GM18526 (cell line): ENCODE results near the gene UBE2H.

ENCODE experiments used
- POLR2A ChIP-seq: IDR thresholded peaks from 3 replicates; pipeline ENCODE4 v1.6.1; 2011; ENCODE audit not compliant: insufficient read length; ENCODE audit errors: extremely low read depth

The UBE2H gene

GRCh38 chr7:129902788-129903422, 49.9 kb downstream of the UBE2H start:
- no peak for TF ChIP-seq POLR2A

- TF ChIP-seq POLR2A: no peak
These were observed 54.1 kb downstream of the UBE2H start for GRCh38 chr7:129898502-129899160.

GRCh38 chr7:129898007-129898406, 54.8 kb downstream of the UBE2H start:
- no peak for TF ChIP-seq POLR2A

- no peak for TF ChIP-seq POLR2A
These were observed 56.0 kb downstream of the UBE2H start for GRCh38 chr7:129896568-129897382.

GRCh38 chr7:129890090-129890489, 62.7 kb downstream of the UBE2H start:
- no peak for TF ChIP-seq POLR2A

GRCh38 chr7:129889133-129889844, 63.5 kb downstream of the UBE2H start:
- no peak for TF ChIP-seq POLR2A

- no peak for TF ChIP-seq POLR2A
These were observed 64.9 kb downstream of the UBE2H start for GRCh38 chr7:129887865-129888264.

GRCh38 chr7:129886818-129887186, 66.0 kb downstream of the UBE2H start:
- TF ChIP-seq POLR2A: no peak

GRCh38 chr7:129886167-129886817, 66.5 kb downstream of the UBE2H start:
- no peak for TF ChIP-seq POLR2A

GRCh38 chr7:129884495-129884894, 68.3 kb downstream of the UBE2H start:
- TF ChIP-seq POLR2A: no peak

- TF ChIP-seq POLR2A: no peak
These were observed 69.6 kb downstream of the UBE2H start for GRCh38 chr7:129883151-129883550.

GRCh38 chr7:129882531-129882930, 70.2 kb downstream of the UBE2H start:
- TF ChIP-seq POLR2A: no peak

- no peak for TF ChIP-seq POLR2A
These were observed 75.5 kb downstream of the UBE2H start for GRCh38 chr7:129877146-129877792.

GRCh38 chr7:129875745-129876411, 76.9 kb downstream of the UBE2H start:
- no peak for TF ChIP-seq POLR2A

- TF ChIP-seq POLR2A: no peak
These were observed 77.6 kb downstream of the UBE2H start for GRCh38 chr7:129875160-129875559.

GRCh38 chr7:129874722-129875121, 78.0 kb downstream of the UBE2H start:
- TF ChIP-seq POLR2A: no peak
